GM21528 (cell line): ENCODE measurements around the gene RPS5.
A peak's percentile ranks its signal among the peaks of the same experiment; 100 is the strongest.

Experiments used
- ATAC-seq: cut with Tn5 transposase; IDR thresholded peaks from one replicate; pipeline ENCODE4 v1.9.1; 2021; ENCODE audit warnings: mild to moderate bottlenecking, moderate library complexity; ENCODE audit not compliant: unreplicated experiment, low FRiP score

The RPS5 gene

GRCh38 chr19:58381460-58382212, 5.4 kb upstream of the RPS5 start:
- ATAC-seq, result no peak

GRCh38 chr19:58382997-58383603, 4.0 kb upstream of the RPS5 start:
- ATAC-seq, result no peak

- no peak for ATAC-seq
These were observed 1.7 kb upstream of the RPS5 start for GRCh38 chr19:58385313-58385890.

- ATAC-seq, result peak; percentile 15
These were observed 1.0 kb upstream of the RPS5 start for GRCh38 chr19:58385891-58386575.

GRCh38 chr19:58387338-58388174, 487 bp downstream of the RPS5 start:
- ATAC-seq, result no peak

GRCh38 chr19:58388175-58388526, 1.1 kb downstream of the RPS5 start:
- ATAC-seq, result no peak

- ATAC-seq, result no peak
These were observed 6.1 kb downstream of the RPS5 start for GRCh38 chr19:58392945-58393724.

GRCh38 chr19:58393725-58394033, 6.6 kb downstream of the RPS5 start:
- no peak for ATAC-seq

- ATAC-seq, result no peak
These were observed 7.8 kb downstream of the RPS5 start for GRCh38 chr19:58394821-58395219.

- ATAC-seq, result no peak
These were observed 8.3 kb downstream of the RPS5 start, which contains the start of gene RNF225 for GRCh38 chr19:58395220-58395978. Gene RNF225 (plus strand): TSS chr19:58395656. CDS start chr19:58396090, 434 bp downstream.

- no peak for ATAC-seq
These were observed 9.0 kb downstream of the RPS5 start for GRCh38 chr19:58395979-58396627.

GRCh38 chr19:58396691-58397532, 9.8 kb downstream of the RPS5 start:
- ATAC-seq, result no peak

GRCh38 chr19:58397533-58398037, 10.5 kb downstream of the RPS5 start:
- no peak for ATAC-seq

GRCh38 chr19:58398087-58398486, 11.0 kb downstream of the RPS5 start:
- ATAC-seq, result no peak

GRCh38 chr19:58398545-58398944, 11.5 kb downstream of the RPS5 start:
- ATAC-seq, result no peak

- ATAC-seq, result no peak
These were observed 12.8 kb downstream of the RPS5 start for GRCh38 chr19:58399903-58400302.

- ATAC-seq, result no peak
These were observed 13.3 kb downstream of the RPS5 start for GRCh38 chr19:58400316-58400915.
